GM12878 (cell line): ENCODE data around the gene CFAP90. TPM values are rescaled to one million over a fixed set of nuclear protein-coding genes. Genes with fewer than 3 reads are reported as not detected.

Experiments
- ATAC-seq: fragments of 200-7000 bp; cut with Tn5 transposase; 3 replicates; pipeline ENCODE4 v1.9.1; 2020; ENCODE audit warnings: mild to moderate bottlenecking, moderate library complexity
- BruUV-seq: library from RNA; stranded (reverse); fragments of 400-500 nt; replicated peaks from 2 replicates; lab custom pipeline; 2021; lab: Mats Ljungman, UMichigan
- CTCF ChIA-PET: fragments of 300-600 bp; sonication (Branson Sonifier 250); formaldehyde crosslinking; extraction: SDS; loops from one replicate; lab custom pipeline; 2021; ENCODE audit warnings: inconsistent platforms; lab: Yijun Ruan, JAX
- POLR2A ChIA-PET: fragments of 350-600 bp; formaldehyde crosslinking; extraction: SDS; loops from one replicate; lab custom pipeline; 2021; ENCODE audit warnings: inconsistent platforms; lab: Charles Lee
- RAD21 ChIA-PET: fragments of 300-600 bp; sonication (Branson Sonifier 250); formaldehyde crosslinking; loops from one replicate; lab custom pipeline; 2023; ENCODE audit warnings: antibody characterized with exemption; ENCODE audit not compliant: unreplicated experiment; lab: Charles Lee
- SMC1A ChIA-PET: fragments of 300-600 bp; sonication (Branson Sonifier 250); formaldehyde crosslinking; loops from one replicate; lab custom pipeline; 2023; ENCODE audit not compliant: unreplicated experiment, uncharacterized antibody; lab: Charles Lee
- DNase-seq: peaks from one replicate; pipeline ENCODE4 v3.0.0-alpha.2; 2011; ENCODE audit warnings: low read depth, low spot score
- FAIRE-seq: peaks from 3 replicates; lab custom pipeline; 2011; peaks lifted over from hg19 to GRCh38; lab: Jason Lieb, UNC
- H2AFZ ChIP-seq: 2 replicates; pipeline ENCODE4 v1.6.0; 2011; ENCODE audit warnings: low read depth, low read length, control low read depth; ENCODE audit not compliant: control insufficient read depth
- H3K27ac ChIP-seq: 2 replicates; pipeline ENCODE4 v1.5.1; 2011; ENCODE audit warnings: control low read depth; ENCODE audit not compliant: control insufficient read depth, insufficient read depth
- H3K27me3 ChIP-seq, 2 experiments: replicated peaks in 1 of 2; 2 replicates each; pipeline versions ENCODE4 v1.6.0 to v1.6.1; 2011; ENCODE audit warnings: low read length in 1 of 2; ENCODE audit not compliant: control insufficient read depth in 2 of 2, insufficient read depth in 2 of 2
- H3K36me3 ChIP-seq, 2 experiments: 2 replicates each; pipeline ENCODE4 v1.5.1; 2011; ENCODE audit warnings: low read length in 1 of 2; ENCODE audit not compliant: control insufficient read depth in 2 of 2, insufficient read depth in 2 of 2
- H3K4me1 ChIP-seq: 2 replicates; pipeline ENCODE4 v1.6.1; 2011; ENCODE audit warnings: mild to moderate bottlenecking, low read length, moderate library complexity, mixed read lengths; ENCODE audit not compliant: control insufficient read depth, insufficient read depth
- H3K4me2 ChIP-seq: 2 replicates; pipeline ENCODE4 v1.6.0; 2011; ENCODE audit warnings: control low read depth; ENCODE audit not compliant: control insufficient read depth, insufficient read depth
- H3K4me3 ChIP-seq: fragments of 200-600 bp; sonication (generic); 2 replicates; pipeline ENCODE4 v1.5.1; 2016
- H3K79me2 ChIP-seq: 2 replicates; pipeline ENCODE4 v1.6.0; 2011; ENCODE audit warnings: low read length; ENCODE audit not compliant: control insufficient read depth, insufficient read depth
- H3K9ac ChIP-seq: 2 replicates; pipeline ENCODE4 v1.8.0; 2011; ENCODE audit warnings: low read length, control low read depth, mixed read lengths; ENCODE audit not compliant: control insufficient read depth, insufficient read depth
- H3K9me3 ChIP-seq: replicated peaks from 3 replicates; pipeline ENCODE4 v1.5.1; 2011; ENCODE audit warnings: mild to moderate bottlenecking, low read length; ENCODE audit not compliant: control insufficient read depth, insufficient read depth
- H4K20me1 ChIP-seq: 2 replicates; pipeline ENCODE4 v1.6.0; 2011; ENCODE audit not compliant: control insufficient read depth, insufficient read depth
- BCLAF1 ChIP-seq: fragments of 450-650 bp; IDR thresholded peaks from 2 replicates; pipeline ENCODE4 v1.6.1; 2017; ENCODE audit warnings: antibody characterized with exemption, mild to moderate bottlenecking, moderate library complexity
- CHD1 ChIP-seq: IDR thresholded peaks from 2 replicates; pipeline ENCODE4 v1.6.1; 2012; ENCODE audit warnings: low read depth, low read length, improper control_type of control experiment
- CHD4 ChIP-seq: fragments of 200-600 bp; sonication (generic); IDR thresholded peaks from 2 replicates; pipeline ENCODE4 v1.6.1; 2016; ENCODE audit warnings: mild to moderate bottlenecking
- MLLT1 ChIP-seq: fragments of 450-650 bp; IDR thresholded peaks from 2 replicates; pipeline ENCODE4 v1.6.1; 2016; ENCODE audit warnings: mild to moderate bottlenecking
- MTA2 ChIP-seq: fragments of 450-650 bp; IDR thresholded peaks from 2 replicates; pipeline ENCODE4 v1.6.1; 2016; ENCODE audit warnings: low read depth, mild to moderate bottlenecking, moderate library complexity
- MYC ChIP-seq: IDR thresholded peaks from 2 replicates; pipeline ENCODE4 v1.6.1; 2011; ENCODE audit warnings: mild to moderate bottlenecking, low read length, moderate library complexity, inconsistent platforms; ENCODE audit not compliant: insufficient read depth, insufficient replicate concordance, insufficient read length, severe bottlenecking
- NKRF ChIP-seq: fragments of 450-650 bp; conservative IDR thresholded peaks from 2 replicates; pipeline ENCODE4 v1.6.1; 2017; ENCODE audit warnings: mild to moderate bottlenecking, moderate library complexity
- RELB ChIP-seq: fragments of 450-650 bp; IDR thresholded peaks from 2 replicates; pipeline ENCODE4 v1.6.1; 2017; ENCODE audit warnings: low read depth, mild to moderate bottlenecking, moderate library complexity
- SMAD5 ChIP-seq: IDR thresholded peaks from 2 replicates; pipeline ENCODE4 v1.6.1; 2016; ENCODE audit warnings: antibody characterized with exemption, low read depth
- ZBTB4 ChIP-seq: fragments of 450-650 bp; formaldehyde crosslinking; IDR thresholded peaks from 2 replicates; pipeline ENCODE4 v1.4.0; 2022; ENCODE audit warnings: mild to moderate bottlenecking, moderate library complexity
- ZNF24 ChIP-seq: fragments of 450-650 bp; IDR thresholded peaks from 2 replicates; pipeline ENCODE4 v1.6.1; 2017; ENCODE audit warnings: antibody characterized with exemption, mild to moderate bottlenecking
- WGBS: methylation state at CpG from one replicate; pipeline ENCODE4 v1.1.6; 2016; ENCODE audit warnings: low lambda C conversion rate; ENCODE audit not compliant: insufficient replicate concordance, insufficient coverage; ENCODE audit errors: missing lambda C conversion rate; 5-methylcytosine and 5-hydroxymethylcytosine counted together
- in situ Hi-C: fragments of 300-500 bp; cut with MboI; formaldehyde crosslinking; loops from 9 replicates; pipeline ENCODE4 v1.14.3; 2018; ENCODE audit warnings: mixed read lengths
- intact Hi-C: fragments of 100-400 bp; cut with micrococcal nuclease; formaldehyde crosslinking; loops from one replicate; pipeline ENCODE4 v1.14.2; 2022; ENCODE audit not compliant: unreplicated experiment
- polyA plus RNA-seq, 11 experiments: library from polyadenylated mRNA; depleted of rRNA in 4 of 11; unstranded in 6 of 11; stranded (reverse) in 5 of 11; fragments of >200 nt; fragmentation: Nextera tagmentation in 4 of 11; fragmentation: Illumina TruSeq in 1 of 11; extraction: Ambion mirVana in 4 of 11; extraction: Trizol in 1 of 11; gene quantifications; 1 replicate in 1 of 11; 2 replicates in 10 of 11; pipeline versions ENCODE4 v1.2.1 to v1.2.3, GENCODE V29; 2011 to 2016; ENCODE audit warnings: inconsistent platforms in 2 of 11, missing spikeins in 2 of 11, low read depth in 1 of 11
- total RNA-seq, 4 experiments: library from RNA; depleted of rRNA in 3 of 4; stranded (reverse); fragments of >200 nt in 3 of 4; fragmentation: Illumina TruSeq in 1 of 4; extraction: Trizol in 1 of 4; gene quantifications; 2 replicates each; pipeline versions ENCODE4 v1.2.1 to v1.2.3, GENCODE V29; 2013 to 2021

The CFAP90 gene
- total and polyA plus RNA-seq, 10 of the 15 experiments (the other 5 are each of a cell fraction or from before 2014, with no cell fraction given): not detected

- H3K4me1 ChIP-seq: peaks cover 45% of the 10 kb centered on the region
- peak overlapping the region; percentile 24; the same call in 1 of the 2 replicates for H3K27ac ChIP-seq
- 30% methylated on average over 4 of the region's 4 CpGs for WGBS
- BruUV-seq: no TSS peak
- intact Hi-C loops (no loop called here), in situ Hi-C loops (no loop called here)
- peaks cover 68% of the 10 kb centered on the region for H3K79me2 ChIP-seq
- H3K9ac ChIP-seq: peak overlapping the region; percentile 42; the same call in 1 of the 2 replicates
- SMC1A ChIA-PET: interaction anchor here (1.0 to 2.2 kb wide), 3 partner anchors 13 to 33 kb away, joined by 3 to 17 read pairs (median 3); no protein-coding TSS in a partner anchor
- peaks cover 2 to 8% of the 10 kb centered on the region in 2 experiments; a peak in 3 of 4 replicates for H3K36me3 ChIP-seq
- no peak for FAIRE-seq
- H3K9me3 ChIP-seq: no peaks in the 10 kb centered on the region
- H2AFZ ChIP-seq: no peak overlapping the region
- POLR2A ChIA-PET: no interaction called here
- H3K27me3 ChIP-seq: no peaks in the 10 kb centered on the region
- no peak for ATAC-seq
- DNase-seq: no peak
- CTCF ChIA-PET: interaction anchor here (1.1 to 9.9 kb wide), 4 partner anchors 13 to 235 kb away, joined by 3 to 92 read pairs (median 3); no protein-coding TSS in a partner anchor
- H3K4me3 ChIP-seq: peak overlapping the region; percentile 47; the same call in 1 of the 2 replicates
- RAD21 ChIA-PET: interaction anchor here (0.9 to 1.6 kb wide), 2 partner anchors 14 to 38 kb away, joined by 3 to 9 read pairs; no protein-coding TSS in a partner anchor
- H4K20me1 ChIP-seq: no peaks in the 10 kb centered on the region
- H3K4me2 ChIP-seq: peak overlapping the region; percentile 90
- TF ChIP-seq RELB: no peak
- no peak for TF ChIP-seq ZNF24
- no peak for TF ChIP-seq MLLT1
- TF ChIP-seq SMAD5: no peak
- no peak for TF ChIP-seq CHD4
- TF ChIP-seq BCLAF1: no peak
- no peak for TF ChIP-seq NKRF
- no peak for TF ChIP-seq CHD1
- no peak for TF ChIP-seq MYC
- TF ChIP-seq ZBTB4 (CRISPR knock-in tag): no peak
- no peak for TF ChIP-seq MTA2
Observed at GRCh38 chr5:7872517-7873130, 21.7 kb upstream of the CFAP90 start.
